HepG2 (cell line): ENCODE measurements around the gene SLC23A3. TPM values are rescaled to one million over a fixed set of nuclear protein-coding genes. Genes with fewer than 3 reads are reported as not detected.

Source experiments
- CBX2 ChIP-seq, 2 experiments: fragments of 200-600 bp in 1 of 2; sonication (generic); formaldehyde crosslinking in 1 of 2; IDR thresholded peaks; 2 replicates each; pipeline versions ENCODE4 v1.7.0 to v1.8.1; 2018 to 2022; ENCODE audit warnings: low read depth in 2 of 2, low read length in 1 of 2, mild to moderate bottlenecking in 1 of 2, missing genetic modification reagents in 1 of 2
- HCFC1 ChIP-seq: fragments of 150-350 bp; IDR thresholded peaks from 2 replicates; pipeline ENCODE4 v1.6.1; 2014; ENCODE audit warnings: low read depth, low read length
- KAT8 ChIP-seq: IDR thresholded peaks from 2 replicates; pipeline ENCODE4 v1.6.1; 2016; ENCODE audit warnings: missing genetic modification reagents, missing compliant biosample characterization
- KDM5B ChIP-seq: sonication (generic); formaldehyde crosslinking; IDR thresholded peaks from 2 replicates; pipeline ENCODE4 v1.4.0; 2020; ENCODE audit warnings: missing genetic modification reagents, mild to moderate bottlenecking, borderline replicate concordance
- KMT2A ChIP-seq: sonication (generic); formaldehyde crosslinking; IDR thresholded peaks from 2 replicates; pipeline ENCODE4 v1.4.0; 2020; ENCODE audit warnings: missing genetic modification reagents
- MEIS1 ChIP-seq: sonication (generic); formaldehyde crosslinking; IDR thresholded peaks from 2 replicates; pipeline ENCODE4 v1.9.0; 2021; ENCODE audit warnings: mild to moderate bottlenecking, missing genetic modification reagents, moderate library complexity, borderline replicate concordance
- NR2F1 ChIP-seq, 2 experiments: fragments of 450-650 bp in 1 of 2; formaldehyde crosslinking in 1 of 2; IDR thresholded peaks; 2 replicates each; pipeline versions ENCODE4 v1.5.0 to v1.6.1; 2016 to 2020; ENCODE audit warnings: mild to moderate bottlenecking in 1 of 2, missing compliant biosample characterization in 1 of 2, missing genetic modification reagents in 1 of 2, moderate library complexity in 1 of 2
- RXRB ChIP-seq: IDR thresholded peaks from 2 replicates; pipeline ENCODE4 v1.6.1; 2016; ENCODE audit warnings: borderline replicate concordance, missing genetic modification reagents, missing compliant biosample characterization
- SIN3B ChIP-seq: fragments of 150-350 bp; IDR thresholded peaks from 2 replicates; pipeline ENCODE4 v1.6.1; 2014; ENCODE audit warnings: low read length
- XBP1 ChIP-seq: sonication (generic); formaldehyde crosslinking; IDR thresholded peaks from 2 replicates; pipeline ENCODE4 v1.5.0; 2020; ENCODE audit warnings: missing genetic modification reagents
- ZBTB2 ChIP-seq: sonication (generic); formaldehyde crosslinking; IDR thresholded peaks from 2 replicates; pipeline ENCODE4 v1.8.0; 2022; ENCODE audit warnings: low read depth, missing genetic modification reagents
- ZNF331 ChIP-seq: sonication (generic); formaldehyde crosslinking; IDR thresholded peaks from 2 replicates; pipeline ENCODE4 v1.4.0; 2020; ENCODE audit warnings: missing genetic modification reagents
- ZNF441 ChIP-seq: sonication (generic); formaldehyde crosslinking; IDR thresholded peaks from 2 replicates; pipeline ENCODE4 v1.7.0; 2021; ENCODE audit warnings: missing genetic modification reagents, borderline replicate concordance
- ZNF782 ChIP-seq: sonication (generic); formaldehyde crosslinking; IDR thresholded peaks from 2 replicates; pipeline ENCODE4 v1.4.0; 2020; ENCODE audit warnings: missing genetic modification reagents, mild to moderate bottlenecking, borderline replicate concordance
- ZSCAN20 ChIP-seq: sonication (generic); formaldehyde crosslinking; IDR thresholded peaks from 2 replicates; pipeline ENCODE4 v1.4.0; 2020; ENCODE audit warnings: missing genetic modification reagents, mild to moderate bottlenecking, borderline replicate concordance
- polyA plus RNA-seq, 8 experiments: library from polyadenylated mRNA; depleted of rRNA in 3 of 8; stranded (reverse) in 7 of 8; unstranded in 1 of 8; fragments of >200 nt; fragmentation: Illumina TruSeq in 4 of 8; extraction: Trizol in 4 of 8; gene quantifications; 2 replicates each; pipeline versions ENCODE4 v1.2.1 to v1.2.3, GENCODE V29; 2011 to 2016; ENCODE audit warnings: low read depth in 4 of 8, missing spikeins in 1 of 8, mixed read lengths in 1 of 8; ENCODE audit not compliant: insufficient read depth in 1 of 8
- total RNA-seq, 5 experiments: library from RNA; depleted of rRNA; stranded (reverse); fragments of >200 nt; fragmentation: Illumina TruSeq; extraction: Trizol; gene quantifications; 2 replicates each; pipeline ENCODE4 v1.2.3, GENCODE V29; 2016; ENCODE audit warnings: low read depth in 1 of 5
- TF ChIP-seq, protein P1 (sequence below): sonication (generic); formaldehyde crosslinking; IDR thresholded peaks from 2 replicates; pipeline ENCODE4 v1.5.1; 2020; ENCODE audit warnings: mild to moderate bottlenecking, missing genetic modification reagents, moderate library complexity
- TF ChIP-seq, protein P2 (sequence below): sonication (generic); formaldehyde crosslinking; IDR thresholded peaks from 2 replicates; pipeline ENCODE4 v1.5.0; 2020; ENCODE audit warnings: mild to moderate bottlenecking, missing genetic modification reagents, borderline replicate concordance
- TF ChIP-seq, protein P3 (sequence below): sonication (generic); formaldehyde crosslinking; IDR thresholded peaks from 2 replicates; pipeline ENCODE4 v1.4.0; 2020; ENCODE audit warnings: missing genetic modification reagents

The SLC23A3 gene
- total and polyA plus RNA-seq, 2 of the 13 experiments (the other 11 are each of a cell fraction or from before 2014, with no cell fraction given): 0.38 to 0.78 TPM

- TF ChIP-seq, protein P1, sequence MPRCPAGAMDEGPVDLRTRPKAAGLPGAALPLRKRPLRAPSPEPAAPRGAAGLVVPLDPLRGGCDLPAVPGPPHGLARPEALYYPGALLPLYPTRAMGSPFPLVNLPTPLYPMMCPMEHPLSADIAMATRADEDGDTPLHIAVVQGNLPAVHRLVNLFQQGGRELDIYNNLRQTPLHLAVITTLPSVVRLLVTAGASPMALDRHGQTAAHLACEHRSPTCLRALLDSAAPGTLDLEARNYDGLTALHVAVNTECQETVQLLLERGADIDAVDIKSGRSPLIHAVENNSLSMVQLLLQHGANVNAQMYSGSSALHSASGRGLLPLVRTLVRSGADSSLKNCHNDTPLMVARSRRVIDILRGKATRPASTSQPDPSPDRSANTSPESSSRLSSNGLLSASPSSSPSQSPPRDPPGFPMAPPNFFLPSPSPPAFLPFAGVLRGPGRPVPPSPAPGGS (CRISPR knock-in tag): peak; percentile 95
- TF ChIP-seq ZNF441 (peak; percentile 97), HCFC1 (0 out of 2 replicates have a peak, but pooled peaks have one; percentile 20), XBP1 (CRISPR knock-in tag) (peak; percentile 67; the same call in 1 of the 2 replicates), KAT8 (CRISPR knock-in tag) (peak; percentile 94), MEIS1 (peak; percentile 39), KDM5B (CRISPR knock-in tag) (peak; percentile 97), NR2F1 (CRISPR knock-in tag; IDR thresholded peaks at IDR 0.05) (no peak; a peak in 1 of 4 replicates), SIN3B (0 out of 2 replicates have a peak, but pooled peaks have one; percentile 35), RXRB (peak; percentile 71; the same call in 1 of the 2 replicates), KMT2A (CRISPR knock-in tag) (peak; percentile 79), CBX2 (IDR thresholded peaks at IDR 0.05; ENCODE audit: low read depth, low read length) (no peak), CBX2 (CRISPR knock-in tag; IDR thresholded peaks at IDR 0.05; ENCODE audit: low read depth) (no peak), ZNF782 (CRISPR knock-in tag) (peak; percentile 88), ZSCAN20 (CRISPR knock-in tag) (peak; percentile 96), ZNF331 (CRISPR knock-in tag) (peak; percentile 89), ZBTB2 (CRISPR knock-in tag) (peak; percentile 99)
- TF ChIP-seq, protein P2, sequence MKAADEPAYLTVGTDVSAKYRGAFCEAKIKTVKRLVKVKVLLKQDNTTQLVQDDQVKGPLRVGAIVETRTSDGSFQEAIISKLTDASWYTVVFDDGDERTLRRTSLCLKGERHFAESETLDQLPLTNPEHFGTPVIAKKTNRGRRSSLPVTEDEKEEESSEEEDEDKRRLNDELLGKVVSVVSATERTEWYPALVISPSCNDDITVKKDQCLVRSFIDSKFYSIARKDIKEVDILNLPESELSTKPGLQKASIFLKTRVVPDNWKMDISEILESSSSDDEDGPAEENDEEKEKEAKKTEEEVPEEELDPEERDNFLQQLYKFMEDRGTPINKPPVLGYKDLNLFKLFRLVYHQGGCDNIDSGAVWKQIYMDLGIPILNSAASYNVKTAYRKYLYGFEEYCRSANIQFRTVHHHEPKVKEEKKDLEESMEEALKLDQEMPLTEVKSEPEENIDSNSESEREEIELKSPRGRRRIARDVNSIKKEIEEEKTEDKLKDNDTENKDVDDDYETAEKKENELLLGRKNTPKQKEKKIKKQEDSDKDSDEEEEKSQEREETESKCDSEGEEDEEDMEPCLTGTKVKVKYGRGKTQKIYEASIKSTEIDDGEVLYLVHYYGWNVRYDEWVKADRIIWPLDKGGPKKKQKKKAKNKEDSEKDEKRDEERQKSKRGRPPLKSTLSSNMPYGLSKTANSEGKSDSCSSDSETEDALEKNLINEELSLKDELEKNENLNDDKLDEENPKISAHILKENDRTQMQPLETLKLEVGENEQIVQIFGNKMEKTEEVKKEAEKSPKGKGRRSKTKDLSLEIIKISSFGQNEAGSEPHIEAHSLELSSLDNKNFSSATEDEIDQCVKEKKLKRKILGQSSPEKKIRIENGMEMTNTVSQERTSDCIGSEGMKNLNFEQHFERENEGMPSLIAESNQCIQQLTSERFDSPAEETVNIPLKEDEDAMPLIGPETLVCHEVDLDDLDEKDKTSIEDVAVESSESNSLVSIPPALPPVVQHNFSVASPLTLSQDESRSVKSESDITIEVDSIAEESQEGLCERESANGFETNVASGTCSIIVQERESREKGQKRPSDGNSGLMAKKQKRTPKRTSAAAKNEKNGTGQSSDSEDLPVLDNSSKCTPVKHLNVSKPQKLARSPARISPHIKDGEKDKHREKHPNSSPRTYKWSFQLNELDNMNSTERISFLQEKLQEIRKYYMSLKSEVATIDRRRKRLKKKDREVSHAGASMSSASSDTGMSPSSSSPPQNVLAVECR (CRISPR knock-in tag): peak; percentile 98
- TF ChIP-seq, protein P3, sequence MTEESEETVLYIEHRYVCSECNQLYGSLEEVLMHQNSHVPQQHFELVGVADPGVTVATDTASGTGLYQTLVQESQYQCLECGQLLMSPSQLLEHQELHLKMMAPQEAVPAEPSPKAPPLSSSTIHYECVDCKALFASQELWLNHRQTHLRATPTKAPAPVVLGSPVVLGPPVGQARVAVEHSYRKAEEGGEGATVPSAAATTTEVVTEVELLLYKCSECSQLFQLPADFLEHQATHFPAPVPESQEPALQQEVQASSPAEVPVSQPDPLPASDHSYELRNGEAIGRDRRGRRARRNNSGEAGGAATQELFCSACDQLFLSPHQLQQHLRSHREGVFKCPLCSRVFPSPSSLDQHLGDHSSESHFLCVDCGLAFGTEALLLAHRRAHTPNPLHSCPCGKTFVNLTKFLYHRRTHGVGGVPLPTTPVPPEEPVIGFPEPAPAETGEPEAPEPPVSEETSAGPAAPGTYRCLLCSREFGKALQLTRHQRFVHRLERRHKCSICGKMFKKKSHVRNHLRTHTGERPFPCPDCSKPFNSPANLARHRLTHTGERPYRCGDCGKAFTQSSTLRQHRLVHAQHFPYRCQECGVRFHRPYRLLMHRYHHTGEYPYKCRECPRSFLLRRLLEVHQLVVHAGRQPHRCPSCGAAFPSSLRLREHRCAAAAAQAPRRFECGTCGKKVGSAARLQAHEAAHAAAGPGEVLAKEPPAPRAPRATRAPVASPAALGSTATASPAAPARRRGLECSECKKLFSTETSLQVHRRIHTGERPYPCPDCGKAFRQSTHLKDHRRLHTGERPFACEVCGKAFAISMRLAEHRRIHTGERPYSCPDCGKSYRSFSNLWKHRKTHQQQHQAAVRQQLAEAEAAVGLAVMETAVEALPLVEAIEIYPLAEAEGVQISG: peak; percentile 95
These were observed 7.2 kb upstream of the SLC23A3 start, which contains the start of gene CNPPD1 (continued) for GRCh38 chr2:219176818-219177551.
